PC-3 (cell line): ENCODE results near the gene SERINC1. TPM values are rescaled to one million over a fixed set of nuclear protein-coding genes. Genes with fewer than 3 reads are reported as not detected.

ENCODE experiments used
- ATAC-seq: fragments of 200-7000 bp; cut with Tn5 transposase; 2 replicates; pipeline ENCODE4 v1.9.1; 2020; ENCODE audit warnings: mild to moderate bottlenecking, moderate library complexity
- BruUV-seq: library from RNA; stranded (reverse); fragments of 400-500 nt; replicated peaks from 2 replicates; lab custom pipeline; 2021; lab: Mats Ljungman, UMichigan
- CTCF ChIA-PET: fragments of 300-600 bp; sonication (Branson Sonifier 250); formaldehyde crosslinking; loops from one replicate; lab custom pipeline; 2022; ENCODE audit warnings: antibody characterized with exemption; lab: Charles Lee
- POLR2A ChIA-PET: fragments of 300-600 bp; sonication (Branson Sonifier 250); formaldehyde crosslinking; loops from one replicate; lab custom pipeline; 2022; ENCODE audit warnings: antibody characterized with exemption; ENCODE audit not compliant: unreplicated experiment; lab: Charles Lee
- DNase-seq: peaks from one replicate; pipeline ENCODE4 v3.0.0-alpha.2; 2015
- H2AFZ ChIP-seq: fragments of 300-600 bp; sonication (generic); 2 replicates; pipeline ENCODE4 v1.6.0; 2016; ENCODE audit warnings: antibody characterized with exemption, low read length
- H3F3A ChIP-seq: fragments of 300-600 bp; sonication (generic); one replicate; pipeline ENCODE4 v1.6.0; 2017; ENCODE audit warnings: antibody characterized with exemption, low read length, control low read depth, mild to moderate bottlenecking; ENCODE audit not compliant: unreplicated experiment
- H3K27ac ChIP-seq: fragments of 300-600 bp; sonication (generic); 2 replicates; pipeline ENCODE4 v1.5.1; 2016; ENCODE audit warnings: mild to moderate bottlenecking, low read length
- H3K27me3 ChIP-seq: fragments of 300-600 bp; sonication (generic); 2 replicates; pipeline ENCODE4 v1.6.1; 2016; ENCODE audit warnings: low read length, mixed read lengths
- H3K36me3 ChIP-seq: fragments of 300-600 bp; sonication (generic); 2 replicates; pipeline ENCODE4 v1.6.1; 2016; ENCODE audit warnings: low read depth, mixed run types, low read length, mixed read lengths
- H3K4me1 ChIP-seq: fragments of 300-600 bp; sonication (generic); 2 replicates; pipeline ENCODE4 v1.5.1; 2016; ENCODE audit warnings: low read length; ENCODE audit not compliant: insufficient read depth
- H3K4me2 ChIP-seq: fragments of 300-600 bp; sonication (generic); 2 replicates; pipeline ENCODE4 v1.6.0; 2016; ENCODE audit warnings: low read length
- H3K4me3 ChIP-seq: fragments of 300-600 bp; sonication (generic); 2 replicates; pipeline ENCODE4 v1.5.1; 2016; ENCODE audit warnings: mild to moderate bottlenecking, low read length, mixed read lengths
- H3K79me2 ChIP-seq: fragments of 300-600 bp; sonication (generic); 2 replicates; pipeline ENCODE4 v1.6.1; 2017; ENCODE audit warnings: low read length, mixed read lengths
- H3K9ac ChIP-seq: fragments of 300-600 bp; sonication (generic); 2 replicates; pipeline ENCODE4 v1.6.0; 2016; ENCODE audit warnings: mild to moderate bottlenecking, low read length
- H3K9me2 ChIP-seq: fragments of 300-600 bp; sonication (generic); replicated peaks from 2 replicates; pipeline ENCODE4 v1.6.1; 2016; ENCODE audit warnings: mixed run types, low read length, mixed read lengths
- H3K9me3 ChIP-seq: fragments of 300-600 bp; sonication (generic); 2 replicates; pipeline ENCODE4 v1.6.1; 2016; ENCODE audit warnings: low read length, mixed read lengths
- H4K20me1 ChIP-seq: fragments of 300-600 bp; sonication (generic); 2 replicates; pipeline ENCODE4 v1.6.1; 2016; ENCODE audit warnings: low read length, mixed read lengths
- CTCF ChIP-seq: fragments of 300-600 bp; sonication (generic); conservative IDR thresholded peaks from 2 replicates; pipeline ENCODE4 v1.5.1; 2017; ENCODE audit warnings: antibody characterized with exemption, low read depth, mild to moderate bottlenecking, low read length
- EZH2 ChIP-seq: fragments of 300-600 bp; sonication (generic); IDR thresholded peaks from one replicate; pipeline ENCODE4 v1.6.1; 2017; ENCODE audit warnings: antibody characterized with exemption, mild to moderate bottlenecking, low read length; ENCODE audit not compliant: unreplicated experiment
- EZH2phosphoT487 ChIP-seq: fragments of 300-600 bp; sonication (generic); IDR thresholded peaks from 2 replicates; pipeline ENCODE4 v1.6.1; 2018; ENCODE audit warnings: mild to moderate bottlenecking, antibody characterized with exemption, low read length, borderline replicate concordance
- intact Hi-C: fragments of 100-400 bp; cut with micrococcal nuclease; formaldehyde crosslinking; loops from 2 replicates; pipeline ENCODE4 v1.9.0; 2023
- total RNA-seq: library from RNA; depleted of rRNA; stranded (reverse); fragments of >200 nt; gene quantifications from 2 replicates; pipeline ENCODE4 v1.2.3, GENCODE V29; 2014

SERINC1 gene
- total RNA-seq, 1 experiment from 2014 or later, result 31.7 TPM

GRCh38 chr6:122452509-122452908, 19.1 kb downstream of the SERINC1 start:
- Histone ChIP-seq H4K20me1 (no peaks in the 10 kb centered on the region), H3K27ac (no peak overlapping the region), H3F3A (no peaks in the 10 kb centered on the region), H3K27me3 (no peaks in the 10 kb centered on the region), H2AFZ (no peak overlapping the region), H3K4me1 (no peaks in the 10 kb centered on the region), H3K9me2 (no peaks in the 10 kb centered on the region), H3K79me2 (no peaks in the 10 kb centered on the region), H3K9me3 (no peaks in the 10 kb centered on the region), H3K9ac (no peak overlapping the region), H3K4me3 (no peak overlapping the region), H3K4me2 (no peak overlapping the region), H3K36me3 (peaks cover 23% of the 10 kb centered on the region)
- intact Hi-C loops, result no loop called here
- DNase-seq (no peak), ATAC-seq (no peak)
- no TSS peak for BruUV-seq
- ChIA-PET CTCF (no interaction called here), POLR2A (no interaction called here)
- TF ChIP-seq CTCF (no peak), EZH2phosphoT487 (no peak), EZH2 (no peak)

GRCh38 chr6:122449069-122449468, 22.5 kb downstream of the SERINC1 start:
- POLR2A ChIA-PET, result no interaction called here
- Histone ChIP-seq H3K4me3 (no peak overlapping the region), H3K36me3 (peaks cover 29% of the 10 kb centered on the region), H3F3A (no peaks in the 10 kb centered on the region), H3K9me3 (no peaks in the 10 kb centered on the region), H3K4me1 (no peaks in the 10 kb centered on the region), H3K9me2 (no peaks in the 10 kb centered on the region), H3K79me2 (no peaks in the 10 kb centered on the region), H4K20me1 (no peaks in the 10 kb centered on the region), H2AFZ (no peak overlapping the region), H3K27me3 (no peaks in the 10 kb centered on the region), H3K9ac (no peak overlapping the region), H3K4me2 (no peak overlapping the region), H3K27ac (no peak overlapping the region)
- ATAC-seq (no peak), DNase-seq (no peak)
- TF ChIP-seq CTCF (no peak), EZH2 (no peak), EZH2phosphoT487 (no peak)
- intact Hi-C loops, result no loop called here
- BruUV-seq, result no TSS peak
- CTCF ChIA-PET, result interaction anchor here (0.6 kb wide), 1 partner anchor 206 kb away, joined by 5 read pairs; no protein-coding TSS in a partner anchor

GRCh38 chr6:122445274-122445673, 26.3 kb downstream of the SERINC1 start:
- POLR2A ChIA-PET, result no interaction called here
- Histone ChIP-seq H3K4me3 (no peak overlapping the region), H3K9me2 (no peaks in the 10 kb centered on the region), H3K4me2 (no peak overlapping the region), H3K27me3 (no peaks in the 10 kb centered on the region), H3K79me2 (no peaks in the 10 kb centered on the region), H3K27ac (no peak overlapping the region), H2AFZ (no peak overlapping the region), H4K20me1 (no peaks in the 10 kb centered on the region), H3F3A (no peaks in the 10 kb centered on the region), H3K9ac (no peak overlapping the region), H3K4me1 (no peaks in the 10 kb centered on the region), H3K36me3 (peaks cover 11% of the 10 kb centered on the region), H3K9me3 (no peaks in the 10 kb centered on the region)
- no TSS peak for BruUV-seq
- ATAC-seq, result no peak
- intact Hi-C loops, result no loop called here
- CTCF ChIA-PET, result no interaction called here
- TF ChIP-seq CTCF (no peak), EZH2phosphoT487 (no peak), EZH2 (no peak)
- no peak for DNase-seq
